ENCODE results near the gene MAPT.
"Not testable (repeated sequence)": the region's sequence is repeated elsewhere in the genome, so short reads cannot be mapped to it uniquely, and the experiment has no call there.

The MAPT gene

GRCh38 chr17:45923511-45924268 lies 29.3 kb downstream of the MAPT start:
- DNase-seq (ENCODE audit: low read depth in 2 of 3, low spot score in 1 of 3): no peak

GRCh38 chr17:45924332-45924820 lies 30.0 kb downstream of the MAPT start:
- DNase-seq (ENCODE audit: low read depth in 2 of 3, low spot score in 1 of 3): no peak

- DNase-seq (ENCODE audit: low read depth in 2 of 3, low spot score in 1 of 3): no peak
Observed at GRCh38 chr17:45925311-45925710, 31.0 kb downstream of the MAPT start.

GRCh38 chr17:45927247-45927646 lies 32.9 kb downstream of the MAPT start:
- DNase-seq (ENCODE audit: low read depth in 2 of 3, low spot score in 1 of 3): no peak

- DNase-seq (ENCODE audit: low read depth in 2 of 3, low spot score in 1 of 3): no peak
Observed at GRCh38 chr17:45929344-45929743, 35.0 kb downstream of the MAPT start.

GRCh38 chr17:45930420-45930951 lies 36.1 kb downstream of the MAPT start:
- no peak for DNase-seq (ENCODE audit: low read depth in 2 of 3, low spot score in 1 of 3)

- DNase-seq (ENCODE audit: low read depth in 2 of 3, low spot score in 1 of 3): no peak
Observed at GRCh38 chr17:45931677-45932076, 37.3 kb downstream of the MAPT start.

GRCh38 chr17:45934044-45934979 lies 40.0 kb downstream of the MAPT start:
- DNase-seq (ENCODE audit: low read depth in 2 of 3, low spot score in 1 of 3): no peak

- no peak for DNase-seq (ENCODE audit: low read depth in 2 of 3, low spot score in 1 of 3)
Observed at GRCh38 chr17:45935197-45935709, 40.9 kb downstream of the MAPT start.

GRCh38 chr17:45935710-45936509 lies 41.6 kb downstream of the MAPT start:
- no peak for DNase-seq (ENCODE audit: low read depth in 2 of 3, low spot score in 1 of 3)

GRCh38 chr17:45936610-45937009 lies 42.3 kb downstream of the MAPT start:
- no peak for DNase-seq (ENCODE audit: low read depth in 2 of 3, low spot score in 1 of 3)

GRCh38 chr17:45937186-45937585 lies 42.8 kb downstream of the MAPT start:
- DNase-seq (ENCODE audit: low read depth in 2 of 3, low spot score in 1 of 3): not testable (repeated sequence)

GRCh38 chr17:45939395-45939794 lies 45.0 kb downstream of the MAPT start:
- DNase-seq (ENCODE audit: low read depth in 2 of 3, low spot score in 1 of 3): no peak

- DNase-seq (ENCODE audit: low read depth in 2 of 3, low spot score in 1 of 3): no peak
Observed at GRCh38 chr17:45940293-45940692, 45.9 kb downstream of the MAPT start.

- DNase-seq (ENCODE audit: low read depth in 2 of 3, low spot score in 1 of 3): no peak
Observed at GRCh38 chr17:45940826-45941225, 46.5 kb downstream of the MAPT start.

GRCh38 chr17:45941395-45941794 lies 47.0 kb downstream of the MAPT start:
- DNase-seq (ENCODE audit: low read depth in 2 of 3, low spot score in 1 of 3): no peak

- no peak for DNase-seq (ENCODE audit: low read depth in 2 of 3, low spot score in 1 of 3)
Observed at GRCh38 chr17:45942284-45942683, 47.9 kb downstream of the MAPT start.

GRCh38 chr17:45946841-45947256 lies 52.5 kb downstream of the MAPT start:
- no peak for DNase-seq (ENCODE audit: low read depth in 2 of 3, low spot score in 1 of 3)

GRCh38 chr17:45948498-45948880 lies 54.1 kb downstream of the MAPT start:
- DNase-seq (ENCODE audit: low read depth in 2 of 3, low spot score in 1 of 3): no peak

- peak; percentile 27 to 64 (median 55) for DNase-seq (ENCODE audit: low read depth in 2 of 3, low spot score in 1 of 3)
Observed at GRCh38 chr17:45948881-45949624, 54.7 kb downstream of the MAPT start.
